ENCODE data around the gene RAB11A. TPM values are rescaled to one million over a fixed set of nuclear protein-coding genes. Genes with fewer than 3 reads are reported as not detected.
A peak's percentile ranks its signal among the peaks of the same experiment; 100 is the strongest.
"Not testable (repeated sequence)": the region's sequence is repeated elsewhere in the genome, so short reads cannot be mapped to it uniquely, and the experiment has no call there.

The RAB11A gene
- total RNA-seq, 6 experiments from 2014 or later: 50.3 to 110 (median 81.6) TPM

- Histone ChIP-seq H3K27ac (no peak overlapping the region), H3K36me3 (no peaks in the 10 kb centered on the region), H3K4me3 (no peak overlapping the region), H3K4me1 (peaks cover 0 to 6% (median 2%) of the 10 kb centered on the region in 4 donors), H3K9me3 (no peaks in the 10 kb centered on the region), H3K27me3 (no peaks in the 10 kb centered on the region)
- no peak for TF ChIP-seq POLR2A (IDR thresholded peaks at IDR 0.05)
- TF ChIP-seq, protein P1, sequence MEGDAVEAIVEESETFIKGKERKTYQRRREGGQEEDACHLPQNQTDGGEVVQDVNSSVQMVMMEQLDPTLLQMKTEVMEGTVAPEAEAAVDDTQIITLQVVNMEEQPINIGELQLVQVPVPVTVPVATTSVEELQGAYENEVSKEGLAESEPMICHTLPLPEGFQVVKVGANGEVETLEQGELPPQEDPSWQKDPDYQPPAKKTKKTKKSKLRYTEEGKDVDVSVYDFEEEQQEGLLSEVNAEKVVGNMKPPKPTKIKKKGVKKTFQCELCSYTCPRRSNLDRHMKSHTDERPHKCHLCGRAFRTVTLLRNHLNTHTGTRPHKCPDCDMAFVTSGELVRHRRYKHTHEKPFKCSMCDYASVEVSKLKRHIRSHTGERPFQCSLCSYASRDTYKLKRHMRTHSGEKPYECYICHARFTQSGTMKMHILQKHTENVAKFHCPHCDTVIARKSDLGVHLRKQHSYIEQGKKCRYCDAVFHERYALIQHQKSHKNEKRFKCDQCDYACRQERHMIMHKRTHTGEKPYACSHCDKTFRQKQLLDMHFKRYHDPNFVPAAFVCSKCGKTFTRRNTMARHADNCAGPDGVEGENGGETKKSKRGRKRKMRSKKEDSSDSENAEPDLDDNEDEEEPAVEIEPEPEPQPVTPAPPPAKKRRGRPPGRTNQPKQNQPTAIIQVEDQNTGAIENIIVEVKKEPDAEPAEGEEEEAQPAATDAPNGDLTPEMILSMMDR (IDR thresholded peaks at IDR 0.05): no peak
- WGBS (ENCODE audit: insufficient coverage, low coverage, low lambda C conversion rate, missing lambda C conversion rate): 88% methylated on average over 3 of the region's 3 CpGs
- intact Hi-C loops (cut with DNase I): no loop called here
- DNase-seq (no peak), ATAC-seq (no peak)
Observed at GRCh38 chr15:65867244-65867643, 2.0 kb upstream of the RAB11A start.

DNA sequence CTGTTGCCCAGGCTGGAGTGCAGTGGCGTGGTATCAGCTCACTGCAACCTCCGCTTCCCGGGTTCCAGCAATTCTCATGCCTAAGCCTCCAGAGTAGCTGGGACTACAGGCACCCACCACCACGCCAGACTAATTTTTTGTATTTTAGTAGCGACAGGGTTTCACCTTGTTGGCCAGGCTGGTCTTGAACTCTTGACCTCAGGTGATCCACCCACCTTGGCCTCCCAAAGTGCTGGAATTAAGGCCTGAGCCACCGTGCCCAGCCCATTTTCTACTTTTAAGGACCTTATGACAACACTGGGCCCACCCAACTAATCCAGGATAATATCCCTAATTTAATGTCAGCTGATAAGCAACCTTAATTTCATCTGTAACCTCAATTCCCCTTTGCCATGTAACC, 1.4 kb upstream of the RAB11A start:
- ATAC-seq, H3K9me3 ChIP-seq: not testable (repeated sequence)

DNA sequence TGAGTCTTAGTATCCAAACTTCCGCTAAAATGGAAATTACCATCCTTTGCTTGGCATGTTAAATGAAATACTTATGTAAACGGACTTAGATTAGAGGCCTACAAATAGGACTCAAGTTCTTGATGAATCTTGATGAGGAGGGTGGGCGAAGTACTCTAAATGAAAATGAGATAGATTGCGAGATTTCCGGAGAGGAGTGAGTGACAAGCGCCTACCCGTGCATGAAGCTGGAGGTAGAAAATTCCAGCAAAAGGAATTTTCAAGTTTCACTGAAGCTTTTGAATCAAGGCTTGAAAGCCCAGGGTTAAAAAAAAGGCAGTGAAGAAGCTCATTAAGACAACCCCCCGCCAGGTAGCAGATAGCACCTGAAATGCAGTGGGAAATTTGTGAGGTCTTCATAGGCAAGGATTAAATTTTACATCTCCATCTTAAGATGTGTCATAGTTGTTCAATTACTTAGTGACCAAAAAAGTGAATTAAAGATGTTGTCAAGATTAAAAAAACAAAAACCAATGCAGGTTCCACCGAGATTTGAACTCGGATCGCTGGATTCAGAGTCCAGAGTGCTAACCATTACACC, 655 bp upstream of the RAB11A start:
- Histone ChIP-seq H3K27ac (peak overlapping the region; percentile 83 to 90 (median 90)), H3K27me3 (no peaks in the 10 kb centered on the region), H3K4me1 (peaks cover 0 to 6% (median 2%) of the 10 kb centered on the region in 4 donors), H3K36me3 (no peaks in the 10 kb centered on the region), H3K4me3 (peak overlapping the region; percentile 89 to 98 (median 96)), H3K9me3 (no peaks in the 10 kb centered on the region)
- ATAC-seq (no peak), DNase-seq (no peak)
- intact Hi-C loops (cut with DNase I): no loop called here
- TF ChIP-seq, protein P1 (IDR thresholded peaks at IDR 0.05): no peak
- TF ChIP-seq POLR2A (IDR thresholded peaks at IDR 0.05): no peak
- 62% methylated on average over 11 of the region's 11 CpGs for WGBS (ENCODE audit: insufficient coverage, low coverage, low lambda C conversion rate, missing lambda C conversion rate)

More for the DNA sequence above, 1.4 kb upstream of the RAB11A start:
- DNase-seq; H3K4me3 ChIP-seq; H3K36me3 ChIP-seq; intact Hi-C loops (cut with DNase I); H3K27ac ChIP-seq; H3K27me3 ChIP-seq; H3K4me1 ChIP-seq: not testable (repeated sequence)
- 96% methylated on average over 6 of the region's 6 CpGs for WGBS (ENCODE audit: insufficient coverage, low coverage, low lambda C conversion rate, missing lambda C conversion rate)

- no peaks in the 10 kb centered on the region for H3K36me3 ChIP-seq
- TF ChIP-seq, protein P1 (IDR thresholded peaks at IDR 0.05): no peak
- peak; percentile 55 for TF ChIP-seq POLR2A (IDR thresholded peaks at IDR 0.05)
- intact Hi-C loops (cut with DNase I): no loop called here
Observed at GRCh38 chr15:65869954-65870871, 922 bp downstream of the RAB11A start.

More at GRCh38 chr15:65869954-65870871, 922 bp downstream of the RAB11A start:
- Histone ChIP-seq H3K4me3 (peak overlapping the region; percentile 89 to 98 (median 96)), H3K27ac (peak overlapping the region; percentile 83 to 90 (median 90)), H3K27me3 (no peaks in the 10 kb centered on the region), H3K9me3 (no peaks in the 10 kb centered on the region), H3K4me1 (peaks cover 0 to 6% (median 2%) of the 10 kb centered on the region in 4 donors)
- ATAC-seq (peak; percentile 24 to 48 (median 42)), DNase-seq (peak; percentile 35 to 59 (median 54))
- WGBS (ENCODE audit: insufficient coverage, low coverage, low lambda C conversion rate, missing lambda C conversion rate): under 1% methylated on average over 39 of the region's 43 CpGs

Measured in right lobe of liver (tissue), 6 donors.